ENCODE measurements around the gene CHCHD10.

Gene CHCHD10

DNA sequence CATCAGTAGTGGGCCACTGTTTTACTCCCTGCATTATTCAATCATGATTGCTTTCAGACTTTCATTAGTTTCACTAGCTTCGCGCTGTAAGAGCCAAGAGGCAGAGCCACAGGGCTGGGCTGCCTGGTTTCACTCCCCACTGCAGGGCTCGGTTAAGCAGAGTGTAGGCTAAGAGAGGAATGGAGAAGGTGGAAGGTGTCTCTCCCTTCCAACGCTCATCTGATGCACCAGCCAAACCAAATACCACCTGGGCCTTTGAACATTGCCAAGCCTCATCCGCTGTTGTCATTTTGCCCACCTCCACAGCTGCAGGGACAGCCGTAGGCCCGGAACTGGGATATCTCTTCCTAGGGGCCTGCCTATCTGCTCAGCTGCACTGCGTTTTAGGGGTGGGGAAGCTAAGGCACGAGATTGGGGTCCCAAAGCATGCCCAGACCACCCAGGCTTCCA is 18.5 kb upstream of the CHCHD10 start:
- Histone ChIP-seq H3K27me3 (ENCODE audit: insufficient read depth, low read depth) (no peaks in the 10 kb centered on the region), H3K9ac (peak overlapping the region; percentile 96), H3K36me3 (ENCODE audit: insufficient read depth) (no peaks in the 10 kb centered on the region), H4K20me1 (ENCODE audit: insufficient read depth) (peaks cover 21% of the 10 kb centered on the region), H3K79me2 (ENCODE audit: insufficient read depth, low read depth) (peaks cover 41% of the 10 kb centered on the region), H3K4me1 (ENCODE audit: low read depth, poor library complexity, severe bottlenecking) (peaks cover 50% of the 10 kb centered on the region), H3K27ac (peak overlapping the region; percentile 98), H3K4me3 (IDR thresholded peaks at IDR 0.05; ENCODE audit: insufficient read depth, low read depth, low read length) (no peak overlapping the region), H2AFZ (ENCODE audit: low read depth) (peak overlapping the region; percentile 75), H3K4me2 (peak overlapping the region; percentile 98)
- TF ChIP-seq, protein P1, sequence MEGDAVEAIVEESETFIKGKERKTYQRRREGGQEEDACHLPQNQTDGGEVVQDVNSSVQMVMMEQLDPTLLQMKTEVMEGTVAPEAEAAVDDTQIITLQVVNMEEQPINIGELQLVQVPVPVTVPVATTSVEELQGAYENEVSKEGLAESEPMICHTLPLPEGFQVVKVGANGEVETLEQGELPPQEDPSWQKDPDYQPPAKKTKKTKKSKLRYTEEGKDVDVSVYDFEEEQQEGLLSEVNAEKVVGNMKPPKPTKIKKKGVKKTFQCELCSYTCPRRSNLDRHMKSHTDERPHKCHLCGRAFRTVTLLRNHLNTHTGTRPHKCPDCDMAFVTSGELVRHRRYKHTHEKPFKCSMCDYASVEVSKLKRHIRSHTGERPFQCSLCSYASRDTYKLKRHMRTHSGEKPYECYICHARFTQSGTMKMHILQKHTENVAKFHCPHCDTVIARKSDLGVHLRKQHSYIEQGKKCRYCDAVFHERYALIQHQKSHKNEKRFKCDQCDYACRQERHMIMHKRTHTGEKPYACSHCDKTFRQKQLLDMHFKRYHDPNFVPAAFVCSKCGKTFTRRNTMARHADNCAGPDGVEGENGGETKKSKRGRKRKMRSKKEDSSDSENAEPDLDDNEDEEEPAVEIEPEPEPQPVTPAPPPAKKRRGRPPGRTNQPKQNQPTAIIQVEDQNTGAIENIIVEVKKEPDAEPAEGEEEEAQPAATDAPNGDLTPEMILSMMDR (conservative IDR thresholded peaks at IDR 0.05; ENCODE audit: low read depth, low read length) = no peak

DNA sequence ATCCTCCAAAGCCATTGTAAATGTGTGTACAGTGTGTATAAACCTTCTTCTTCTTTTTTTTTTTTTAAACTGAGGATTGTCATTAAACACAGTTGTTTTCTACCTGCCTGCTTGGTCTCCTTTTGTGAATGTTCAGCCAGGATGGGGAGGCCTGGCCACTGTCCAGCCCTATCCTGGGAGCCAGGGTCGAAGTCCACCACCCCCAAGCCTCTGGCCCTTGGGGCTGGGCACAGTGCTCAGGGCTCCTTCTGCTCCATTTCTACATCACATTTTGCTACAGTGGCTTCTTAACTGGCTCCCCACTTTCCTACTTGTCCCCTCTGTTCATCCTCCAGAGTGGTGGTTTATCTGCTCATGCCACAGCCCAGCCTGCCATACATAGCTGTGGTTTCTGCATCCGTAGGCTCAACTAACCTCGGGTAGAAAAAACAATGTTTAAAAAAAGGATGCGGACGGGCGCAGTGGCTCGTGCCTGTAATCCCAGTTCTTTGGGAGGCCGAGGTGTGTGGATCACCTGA is 16.5 kb upstream of the CHCHD10 start:
- H4K20me1 ChIP-seq (ENCODE audit: insufficient read depth) = peaks cover 13% of the 10 kb centered on the region
- H3K79me2 ChIP-seq (ENCODE audit: insufficient read depth, low read depth) = peaks cover 20% of the 10 kb centered on the region
- no peak overlapping the region for H2AFZ ChIP-seq (ENCODE audit: low read depth)
- H3K4me3 ChIP-seq (IDR thresholded peaks at IDR 0.05; ENCODE audit: insufficient read depth, low read depth, low read length) = no peak overlapping the region
- H3K9ac ChIP-seq = no peak overlapping the region
- H3K27ac ChIP-seq = no peak overlapping the region
- peaks cover 39% of the 10 kb centered on the region for H3K4me1 ChIP-seq (ENCODE audit: low read depth, poor library complexity, severe bottlenecking)
- no peak overlapping the region for H3K4me2 ChIP-seq
- no peaks in the 10 kb centered on the region for H3K27me3 ChIP-seq (ENCODE audit: insufficient read depth, low read depth)
- H3K36me3 ChIP-seq (ENCODE audit: insufficient read depth) = no peaks in the 10 kb centered on the region
- TF ChIP-seq, protein P1 (conservative IDR thresholded peaks at IDR 0.05; ENCODE audit: low read depth, low read length) = no peak

DNA sequence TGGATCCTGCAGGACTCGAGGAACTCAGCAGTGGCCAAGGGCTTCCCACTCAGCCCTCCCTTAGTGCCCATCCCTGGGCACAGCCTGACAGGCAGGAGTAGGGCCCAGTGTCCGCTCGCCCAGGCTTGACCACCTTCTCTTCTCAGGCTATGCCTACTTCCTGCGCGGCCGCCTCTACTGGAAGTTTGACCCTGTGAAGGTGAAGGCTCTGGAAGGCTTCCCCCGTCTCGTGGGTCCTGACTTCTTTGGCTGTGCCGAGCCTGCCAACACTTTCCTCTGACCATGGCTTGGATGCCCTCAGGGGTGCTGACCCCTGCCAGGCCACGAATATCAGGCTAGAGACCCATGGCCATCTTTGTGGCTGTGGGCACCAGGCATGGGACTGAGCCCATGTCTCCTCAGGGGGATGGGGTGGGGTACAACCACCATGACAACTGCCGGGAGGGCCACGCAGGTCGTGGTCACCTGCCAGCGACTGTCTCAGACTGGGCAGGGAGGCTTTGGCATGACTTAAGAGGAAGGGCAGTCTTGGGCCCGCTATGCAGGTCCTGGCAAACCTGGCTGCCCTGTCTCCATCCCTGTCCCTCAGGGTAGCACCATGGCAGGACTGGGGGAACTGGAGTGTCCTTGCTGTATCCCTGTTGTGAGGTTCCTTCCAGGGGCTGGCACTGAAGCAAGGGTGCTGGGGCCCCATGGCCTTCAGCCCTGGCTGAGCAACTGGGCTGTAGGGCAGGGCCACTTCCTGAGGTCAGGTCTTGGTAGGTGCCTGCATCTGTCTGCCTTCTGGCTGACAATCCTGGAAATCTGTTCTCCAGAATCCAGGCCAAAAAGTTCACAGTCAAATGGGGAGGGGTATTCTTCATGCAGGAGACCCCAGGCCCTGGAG is 15.7 kb upstream of the CHCHD10 start:
- H4K20me1 ChIP-seq (ENCODE audit: insufficient read depth) = peaks cover 8% of the 10 kb centered on the region; the same call in 1 of the 2 replicates
- H3K4me3 ChIP-seq (IDR thresholded peaks at IDR 0.05; ENCODE audit: insufficient read depth, low read depth, low read length) = no peak overlapping the region
- H3K4me1 ChIP-seq (ENCODE audit: low read depth, poor library complexity, severe bottlenecking) = peaks cover 31% of the 10 kb centered on the region
- TF ChIP-seq, protein P1 (conservative IDR thresholded peaks at IDR 0.05; ENCODE audit: low read depth, low read length) = no peak
- H3K36me3 ChIP-seq (ENCODE audit: insufficient read depth) = no peaks in the 10 kb centered on the region
- no peak overlapping the region for H3K27ac ChIP-seq
- no peak overlapping the region for H3K4me2 ChIP-seq
- no peak overlapping the region for H3K9ac ChIP-seq
- H3K27me3 ChIP-seq (ENCODE audit: insufficient read depth, low read depth) = no peaks in the 10 kb centered on the region
- H3K79me2 ChIP-seq (ENCODE audit: insufficient read depth, low read depth) = peaks cover 13% of the 10 kb centered on the region
- H2AFZ ChIP-seq (ENCODE audit: low read depth) = no peak overlapping the region

DNA sequence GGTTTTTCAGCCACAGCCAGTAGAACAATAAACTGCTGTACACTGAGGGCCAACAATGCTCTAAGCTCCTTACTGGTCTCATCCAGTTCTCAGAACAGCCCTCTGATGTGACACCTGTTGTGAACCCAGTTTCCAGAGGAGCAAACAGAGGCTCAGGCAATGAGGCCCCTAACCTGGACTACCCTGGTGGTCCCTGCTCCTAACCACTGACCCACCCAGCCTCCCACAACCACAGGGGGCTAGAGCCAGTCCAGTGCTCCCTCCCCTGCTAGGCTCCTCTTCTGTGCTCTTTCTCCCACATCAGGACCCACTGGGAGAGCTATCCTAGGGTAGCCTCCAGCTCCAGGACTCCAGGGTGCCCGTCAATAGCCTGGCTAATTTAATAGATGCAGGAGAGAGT is 14.9 kb upstream of the CHCHD10 start:
- Histone ChIP-seq H3K36me3 (ENCODE audit: insufficient read depth) (no peaks in the 10 kb centered on the region), H2AFZ (ENCODE audit: low read depth) (no peak overlapping the region), H4K20me1 (ENCODE audit: insufficient read depth) (no peaks in the 10 kb centered on the region), H3K79me2 (ENCODE audit: insufficient read depth, low read depth) (peaks cover 5% of the 10 kb centered on the region), H3K4me1 (ENCODE audit: low read depth, poor library complexity, severe bottlenecking) (peaks cover 23% of the 10 kb centered on the region), H3K27me3 (ENCODE audit: insufficient read depth, low read depth) (no peaks in the 10 kb centered on the region), H3K9ac (no peak overlapping the region), H3K27ac (no peak overlapping the region), H3K4me2 (no peak overlapping the region), H3K4me3 (IDR thresholded peaks at IDR 0.05; ENCODE audit: insufficient read depth, low read depth, low read length) (no peak overlapping the region)
- TF ChIP-seq, protein P1 (conservative IDR thresholded peaks at IDR 0.05; ENCODE audit: low read depth, low read length) = no peak

Data from KMS-11 (cell line).